GM20431 (cell line): ENCODE measurements around the gene SLCO2A1.

Source experiments
- in situ Hi-C: fragments of 300-500 bp; cut with MseI, MboI; formaldehyde crosslinking; loops from one replicate; pipeline ENCODE4 v1.15.0; 2020; ENCODE audit warnings: low sequenced_read_pairs; ENCODE audit not compliant: unreplicated experiment

The SLCO2A1 gene

GRCh38 chr3:133890037-133890436, 139.7 kb downstream of the SLCO2A1 start:
- in situ Hi-C loops = no loop called here

DNA sequence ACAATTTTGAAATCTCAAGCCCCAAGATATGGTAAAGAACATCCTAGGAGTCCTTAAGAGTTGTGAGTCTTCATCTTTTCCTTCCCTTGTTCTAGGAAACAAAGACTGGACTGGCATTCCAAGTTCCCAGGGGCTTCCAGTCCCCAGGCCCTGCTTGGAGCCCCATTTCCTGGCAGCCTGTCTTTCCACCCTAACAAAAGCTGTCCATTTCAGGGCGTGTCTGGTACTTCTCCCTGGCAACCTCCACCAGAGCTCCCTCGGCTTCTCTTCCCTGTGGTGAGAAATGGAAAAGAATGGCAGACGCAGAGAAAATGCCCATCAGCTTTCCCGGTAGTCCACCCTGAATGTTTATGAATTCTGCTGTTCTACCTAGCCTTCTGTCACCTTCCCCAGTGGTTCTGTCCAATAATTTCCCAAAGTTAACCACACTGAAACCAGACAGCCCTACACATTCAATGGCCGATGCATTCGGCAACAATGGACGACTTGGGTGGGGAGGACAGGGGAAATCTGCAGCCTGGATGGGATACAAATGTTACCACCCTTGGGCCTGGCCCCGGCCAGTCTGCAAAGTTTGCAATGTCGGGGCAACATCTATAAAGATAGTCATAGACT, 140.9 kb downstream of the SLCO2A1 start:
- in situ Hi-C loops = no loop called here

GRCh38 chr3:133887803-133888703, 141.7 kb downstream of the SLCO2A1 start:
- in situ Hi-C loops = no loop called here

DNA sequence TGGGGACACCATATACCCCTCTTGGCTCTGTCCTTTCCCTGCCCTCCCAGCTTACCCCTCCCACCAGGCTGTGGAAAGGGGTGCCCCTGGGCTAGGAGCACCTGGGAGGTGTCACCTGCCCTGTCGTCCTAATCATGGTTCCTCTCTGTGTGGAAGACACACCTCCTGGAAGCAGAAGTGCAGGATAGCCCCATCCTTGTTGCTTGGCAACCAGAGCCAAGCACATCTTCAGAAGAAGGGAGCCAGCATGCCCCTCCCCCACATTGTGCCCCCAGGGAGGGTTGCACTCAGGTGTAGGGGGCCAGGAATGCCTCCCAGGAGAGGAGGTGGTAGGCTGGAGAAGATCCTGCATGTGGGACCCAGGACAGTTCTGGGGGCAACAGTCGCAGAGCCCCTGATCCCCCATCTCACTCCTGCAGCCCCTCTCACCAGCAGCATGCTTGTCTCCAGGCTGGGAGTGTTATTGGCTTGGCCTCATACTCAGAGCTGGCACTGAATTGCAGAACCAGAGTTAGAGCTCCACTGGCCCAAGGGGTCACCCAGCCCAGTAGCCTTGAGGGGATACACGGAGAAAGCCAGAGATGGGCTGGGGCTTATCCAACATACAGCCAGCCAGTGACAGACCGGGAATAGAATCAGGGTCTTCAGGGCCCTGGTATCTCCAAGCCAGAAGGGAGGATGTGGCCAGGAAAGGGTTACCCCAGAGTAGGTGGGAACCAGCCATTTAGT, 142.5 kb downstream of the SLCO2A1 start:
- in situ Hi-C loops = no loop called here

DNA sequence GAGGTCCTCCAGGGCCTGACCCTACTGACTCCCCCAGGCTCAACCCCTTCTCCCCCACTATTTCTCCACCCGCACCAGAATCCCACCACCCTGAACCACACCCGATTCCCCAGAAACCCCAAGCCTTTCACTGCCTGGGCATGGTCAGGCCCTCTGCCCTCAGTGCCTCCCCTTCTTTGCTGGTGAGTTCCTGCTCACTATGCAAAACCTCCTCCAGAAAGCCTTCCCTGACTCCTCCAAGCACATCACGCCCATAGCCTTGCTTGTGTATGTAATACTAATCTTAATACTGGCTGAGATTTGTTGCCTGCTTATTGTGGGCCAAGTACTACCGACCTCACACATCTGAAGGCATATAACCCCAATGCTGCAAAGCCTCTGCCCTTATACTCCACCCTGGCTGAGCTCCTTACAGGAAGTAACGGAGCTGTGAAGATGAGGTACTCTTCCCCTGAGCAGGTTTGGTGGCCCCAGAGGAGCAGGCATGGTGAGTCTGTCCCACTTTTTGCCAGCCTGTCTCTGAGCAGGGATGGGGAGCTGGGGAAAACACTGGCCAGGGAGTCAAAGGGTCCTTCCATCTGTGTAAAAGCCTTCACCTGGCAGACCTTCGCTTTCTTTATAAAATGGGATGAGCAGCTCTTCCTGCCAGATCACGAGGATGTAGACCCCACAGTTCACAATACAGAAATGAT, 143.5 kb downstream of the SLCO2A1 start:
- in situ Hi-C loops = no loop called here

DNA sequence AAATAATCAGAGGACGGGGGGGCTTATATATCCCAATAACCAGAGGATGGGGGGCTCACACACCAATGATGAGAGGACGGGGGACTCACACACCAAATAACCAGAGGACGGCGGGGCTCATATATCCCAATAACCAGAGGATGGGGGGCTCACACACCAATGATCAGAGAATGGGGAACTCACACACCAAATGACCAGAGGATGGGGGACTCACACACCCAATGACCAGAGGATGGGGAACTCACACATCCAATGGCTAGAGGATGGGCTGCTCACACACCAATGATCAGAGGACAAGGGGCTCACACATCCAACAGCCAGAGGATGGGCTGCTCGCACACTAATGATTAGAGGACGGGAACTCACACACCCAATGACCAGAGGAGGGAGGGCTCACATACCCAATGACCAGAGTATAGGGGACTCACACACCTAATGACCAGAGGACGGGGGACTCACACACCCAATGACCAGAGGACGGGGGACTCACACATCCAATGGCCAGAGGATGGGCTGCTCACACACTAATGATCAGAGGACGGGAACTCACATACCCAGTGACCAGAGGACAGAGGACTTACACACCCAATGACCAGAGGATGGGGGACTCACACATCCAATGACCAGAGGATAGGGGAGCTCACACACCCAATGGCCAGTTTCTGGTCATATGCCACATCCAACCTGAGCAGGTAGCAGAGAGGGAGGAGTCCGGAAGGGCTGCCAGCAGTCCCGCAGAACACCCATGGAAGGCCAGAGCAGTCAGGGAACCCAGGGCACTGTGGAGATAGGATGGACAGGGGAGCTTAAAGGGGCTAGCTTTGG, 144.6 kb downstream of the SLCO2A1 start:
- in situ Hi-C loops = no loop called here

- in situ Hi-C loops = no loop called here
Observed at GRCh38 chr3:133884054-133884886, 145.5 kb downstream of the SLCO2A1 start.

- in situ Hi-C loops = no loop called here
Observed at GRCh38 chr3:133883641-133884040, 146.1 kb downstream of the SLCO2A1 start.

- in situ Hi-C loops = no loop called here
Observed at GRCh38 chr3:133882986-133883586, 146.6 kb downstream of the SLCO2A1 start.

GRCh38 chr3:133881939-133882825, 147.5 kb downstream of the SLCO2A1 start:
- in situ Hi-C loops = no loop called here

DNA sequence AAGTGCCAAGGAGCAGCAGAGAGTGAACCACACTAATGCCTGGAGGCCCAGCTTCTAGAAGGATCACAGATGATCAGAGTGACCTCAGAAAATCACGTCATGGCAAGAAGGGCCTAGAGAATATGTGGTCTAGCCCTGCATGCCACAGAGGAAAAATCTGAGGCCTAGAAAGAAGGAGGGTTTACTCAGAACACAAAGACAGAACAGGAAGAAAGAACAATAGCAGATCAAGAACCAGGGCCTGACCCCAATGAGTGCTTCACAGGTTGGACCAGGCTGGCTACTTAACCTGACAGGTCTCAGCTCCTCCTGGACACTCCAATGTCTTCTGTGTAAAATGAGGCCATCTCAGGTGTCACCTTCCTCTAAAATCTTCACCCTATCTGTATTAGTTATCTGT, 148.2 kb downstream of the SLCO2A1 start:
- in situ Hi-C loops = no loop called here

GRCh38 chr3:133880886-133881455, 148.8 kb downstream of the SLCO2A1 start:
- in situ Hi-C loops = no loop called here

DNA sequence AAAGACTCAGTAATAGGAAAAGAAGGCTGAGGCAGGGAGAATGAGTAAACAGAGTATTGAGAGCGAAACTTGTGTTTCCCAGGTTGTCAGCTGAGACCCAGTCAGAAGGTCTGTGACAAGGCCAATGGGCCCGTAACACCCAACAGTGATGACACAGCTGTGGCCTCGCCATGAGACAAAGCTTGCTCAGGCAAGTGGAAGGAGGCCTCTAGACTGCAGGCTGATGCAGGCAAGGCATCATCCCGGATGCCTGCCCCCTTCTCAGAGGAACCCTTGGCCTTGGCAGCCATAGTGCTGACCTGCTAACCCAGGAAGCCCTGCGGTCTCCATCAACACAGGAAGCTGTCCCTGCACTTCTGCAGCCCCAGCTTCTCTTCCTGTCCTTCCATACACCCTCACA, 149.4 kb downstream of the SLCO2A1 start:
- in situ Hi-C loops = no loop called here

- in situ Hi-C loops = no loop called here
Observed at GRCh38 chr3:133878518-133878917, 151.2 kb downstream of the SLCO2A1 start.
